ENCODE measurements around the gene INMT.
"Not testable (repeated sequence)": the region's sequence is repeated elsewhere in the genome, so short reads cannot be mapped to it uniquely, and the experiment has no call there.

INMT gene

GRCh38 chr7:30751696-30752273 is at the start of gene INMT:
Gene INMT (plus strand): TSS chr7:30752135. CDS start chr7:30752151, 16 bp downstream.
- no peak for DNase-seq (ENCODE audit: low spot score)

DNA sequence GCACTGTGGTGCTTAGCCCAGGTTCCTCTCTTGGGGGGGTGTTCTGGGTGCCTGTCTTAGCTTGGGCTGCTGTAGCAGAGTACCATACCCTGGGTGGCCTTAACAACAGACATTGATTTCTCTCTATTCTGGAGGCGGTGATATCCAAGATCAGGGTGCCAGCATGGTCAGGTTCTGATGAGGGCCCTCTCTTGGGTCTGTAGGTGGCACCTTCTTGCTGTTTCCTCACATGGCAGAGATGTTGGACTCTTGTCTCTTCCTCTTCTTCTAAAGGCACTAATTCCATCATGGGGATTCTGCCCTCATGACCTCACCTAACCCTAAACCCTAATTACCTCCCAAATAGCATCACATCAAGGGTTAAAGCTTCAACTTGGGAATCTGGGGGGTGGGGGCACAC is 49.7 kb upstream of the INMT start:
- DNase-seq (ENCODE audit: low spot score), result peak; percentile 13

DNA sequence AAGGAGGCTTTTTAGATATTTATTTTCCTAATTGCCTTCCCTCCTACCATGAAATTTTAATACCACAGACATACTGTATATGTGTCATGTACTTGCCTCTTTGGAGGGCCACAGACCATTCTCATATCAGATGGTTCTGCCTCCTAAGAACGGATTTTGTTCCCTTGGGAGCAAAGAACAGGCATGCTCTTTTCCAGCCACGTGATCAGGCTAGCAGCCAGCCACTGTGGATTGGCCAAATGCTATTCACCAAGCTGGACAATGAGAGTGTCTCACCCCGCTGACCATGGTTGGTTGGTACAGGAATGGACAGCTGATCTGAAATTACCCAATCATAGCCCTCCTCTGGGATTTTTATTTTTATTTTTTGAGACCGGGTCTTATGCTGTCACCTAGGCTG is 48.2 kb upstream of the INMT start:
- no peak for DNase-seq (ENCODE audit: low spot score)

DNA sequence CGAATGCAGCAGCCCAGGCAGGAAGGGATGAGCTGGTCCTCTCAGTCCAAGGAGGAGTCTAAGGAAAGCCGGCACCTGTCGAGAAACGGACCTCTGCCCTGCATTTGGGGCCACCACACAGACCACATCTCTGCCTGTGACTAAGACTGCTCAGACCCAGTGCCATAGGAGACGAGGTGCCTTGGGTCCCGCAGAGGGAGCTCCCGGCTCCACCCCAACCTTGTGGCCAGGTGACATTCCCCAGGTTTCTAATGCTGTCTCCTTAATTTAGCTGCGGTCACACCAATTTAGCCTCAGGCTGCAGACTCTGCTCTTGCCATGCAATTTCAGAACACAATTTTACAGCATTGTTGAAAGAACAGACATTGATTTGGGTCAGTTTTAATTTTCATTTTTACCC is 46.9 kb upstream of the INMT start:
- DNase-seq (ENCODE audit: low spot score), result no peak

- no peak for DNase-seq (ENCODE audit: low spot score)
These were observed 46.3 kb upstream of the INMT start for GRCh38 chr7:30705596-30705995.

DNA sequence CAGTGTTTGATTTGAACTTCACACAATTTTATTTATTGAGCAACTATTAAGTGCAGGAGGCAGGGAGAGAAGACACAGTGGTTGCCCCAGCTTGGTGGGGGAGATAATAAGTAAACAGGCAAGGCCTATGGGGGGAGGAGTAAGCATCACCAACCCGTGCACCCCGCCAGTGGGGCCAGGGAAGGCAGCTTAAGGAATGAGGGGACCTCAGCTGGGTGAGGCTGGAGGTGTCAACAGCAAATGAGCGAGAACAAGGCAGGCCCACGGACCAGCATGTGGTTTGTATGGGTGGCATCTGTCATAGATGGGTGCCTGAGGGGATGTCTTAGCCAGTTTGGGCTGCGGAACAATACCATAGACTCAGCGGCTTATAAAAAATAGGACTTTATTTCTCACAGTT is 45.6 kb upstream of the INMT start:
- DNase-seq (ENCODE audit: low spot score), result no peak

- no peak for DNase-seq (ENCODE audit: low spot score)
These were observed 45.0 kb upstream of the INMT start for GRCh38 chr7:30706908-30707307.

GRCh38 chr7:30707391-30708357 is 44.3 kb upstream of the INMT start:
- no peak for DNase-seq (ENCODE audit: low spot score)

- DNase-seq (ENCODE audit: low spot score), result no peak
These were observed 43.5 kb upstream of the INMT start for GRCh38 chr7:30708412-30708811.

GRCh38 chr7:30708983-30709382 is 43.0 kb upstream of the INMT start:
- no peak for DNase-seq (ENCODE audit: low spot score)

- no peak for DNase-seq (ENCODE audit: low spot score)
These were observed 42.4 kb upstream of the INMT start for GRCh38 chr7:30709549-30709948.

DNA sequence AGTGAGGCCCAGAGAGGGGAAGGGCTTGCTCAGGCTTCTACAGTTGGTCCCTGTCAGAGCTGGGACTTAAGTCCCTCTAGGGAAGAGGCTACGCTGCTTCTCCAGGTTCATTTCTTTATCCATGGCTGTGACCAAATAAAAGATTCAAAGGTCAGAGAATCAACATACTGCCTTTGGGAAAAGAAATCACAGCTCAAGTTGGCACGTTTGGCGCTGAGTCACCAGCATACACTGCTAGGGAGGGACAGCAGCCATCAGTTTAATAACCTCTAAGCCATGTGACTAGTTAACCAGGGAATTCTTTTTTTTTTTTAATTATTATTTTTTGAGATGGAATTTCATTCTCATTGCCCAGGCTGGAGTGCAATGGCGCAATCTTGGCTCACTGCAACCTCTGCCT is 41.3 kb upstream of the INMT start:
- DNase-seq (ENCODE audit: low spot score), result no peak

DNA sequence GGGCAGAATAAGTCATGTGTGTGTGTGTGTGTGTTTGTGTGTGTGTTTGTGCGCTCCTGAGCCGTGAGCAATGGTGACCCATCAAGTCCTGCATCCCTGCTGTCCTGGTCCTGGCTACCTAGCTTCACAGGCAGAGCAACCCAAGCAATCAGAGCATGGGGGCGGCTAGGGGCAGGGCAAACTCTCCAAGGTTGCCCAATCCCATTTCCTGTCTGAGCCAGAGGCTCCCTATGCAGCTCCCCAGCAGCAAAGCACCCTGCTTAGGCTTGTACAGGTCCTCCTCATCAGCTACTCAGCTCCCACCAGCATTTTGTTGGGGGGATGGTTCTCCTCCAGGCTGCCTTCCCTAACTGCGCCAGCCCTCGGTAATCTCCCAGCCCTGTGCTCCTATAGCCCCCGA is 38.5 kb upstream of the INMT start:
- no peak for DNase-seq (ENCODE audit: low spot score)

GRCh38 chr7:30714129-30714528 is 37.8 kb upstream of the INMT start:
- no peak for DNase-seq (ENCODE audit: low spot score)

DNA sequence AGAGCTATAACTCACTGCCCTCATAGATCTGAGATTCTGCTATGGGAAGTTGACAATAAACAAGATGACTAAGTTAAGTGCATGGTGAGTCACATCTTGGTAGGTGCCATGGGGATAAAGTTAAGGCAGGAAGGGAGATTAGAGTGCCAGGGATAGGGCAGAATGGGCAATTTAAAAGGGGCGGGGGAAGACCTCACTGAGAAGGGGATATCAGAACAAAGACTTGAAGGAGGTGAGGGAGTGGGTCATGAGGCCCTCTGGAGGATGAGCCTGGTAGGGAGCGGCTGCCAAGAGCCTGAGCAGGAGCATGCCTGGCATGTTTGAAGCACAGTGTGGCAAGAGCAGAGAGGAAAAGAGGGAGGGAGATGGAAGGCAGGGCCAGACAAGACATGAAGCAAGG is 34.8 kb upstream of the INMT start:
- no peak for DNase-seq (ENCODE audit: low spot score)

GRCh38 chr7:30719434-30719833 is 32.5 kb upstream of the INMT start:
- not testable (repeated sequence) for DNase-seq (ENCODE audit: low spot score)

GRCh38 chr7:30721211-30721610 is 30.7 kb upstream of the INMT start:
- DNase-seq (ENCODE audit: low spot score), result no peak

DNA sequence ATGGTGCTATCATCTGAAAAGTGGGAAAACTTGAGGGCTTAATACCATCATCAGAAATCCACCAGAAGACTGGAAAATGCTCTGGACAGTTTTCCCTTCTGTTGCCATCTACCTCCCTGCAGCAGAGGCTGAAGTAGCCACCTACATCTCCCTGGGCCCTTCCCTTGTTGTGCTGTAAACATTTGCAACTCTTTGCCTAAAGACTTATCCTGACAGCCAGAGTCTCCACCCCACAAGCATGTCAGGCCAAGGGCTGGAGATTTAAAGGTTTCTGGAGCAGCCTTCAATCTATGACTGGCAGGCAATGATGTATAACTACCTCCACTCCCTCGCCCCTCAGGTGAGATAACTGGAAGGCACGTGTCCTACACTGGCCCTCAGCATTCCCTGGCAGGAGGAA is 29.7 kb upstream of the INMT start:
- no peak for DNase-seq (ENCODE audit: low spot score)

- DNase-seq (ENCODE audit: low spot score), result no peak
These were observed 29.3 kb upstream of the INMT start for GRCh38 chr7:30722671-30723070.

- no peak for DNase-seq (ENCODE audit: low spot score)
These were observed 28.2 kb upstream of the INMT start for GRCh38 chr7:30723776-30724175.

- DNase-seq (ENCODE audit: low spot score), result peak; percentile 21
These were observed 25.5 kb upstream of the INMT start for GRCh38 chr7:30726296-30727006.

GRCh38 chr7:30727061-30727945 is 24.6 kb upstream of the INMT start:
- DNase-seq (ENCODE audit: low spot score), result peak; percentile 59

All from CD4-positive, alpha-beta T cell treated with Interleukin-2 at 100 ng/mL for 4 hours (primary cell).